Neutrophil (primary cell): Measurements from ENCODE around the gene MAPK13.

Experiments used
- H3K27ac ChIP-seq: fragments of 200-600 bp; sonication (generic); 2 replicates; pipeline ENCODE4 v1.5.1; 2016; ENCODE audit warnings: mild to moderate bottlenecking, moderate library complexity
- H3K27me3 ChIP-seq: fragments of 200-600 bp; sonication (generic); 2 replicates; pipeline ENCODE4 v1.6.0; 2016; ENCODE audit warnings: mild to moderate bottlenecking
- H3K36me3 ChIP-seq: fragments of 200-600 bp; sonication (generic); 2 replicates; pipeline ENCODE4 v1.5.1; 2017
- H3K4me1 ChIP-seq, 2 experiments: fragments of 200-600 bp in 1 of 2; sonication (generic) in 1 of 2; 1 replicate in 1 of 2; 2 replicates in 1 of 2; pipeline versions ENCODE4 v1.5.1 to v1.6.1; 2013 to 2016; ENCODE audit warnings: low read depth in 1 of 2, low read length in 1 of 2, mild to moderate bottlenecking in 1 of 2, moderate library complexity in 1 of 2; ENCODE audit not compliant: control insufficient read depth in 1 of 2, insufficient read depth in 1 of 2
- H3K4me3 ChIP-seq, 2 experiments: fragments of 200-600 bp in 1 of 2; sonication (generic) in 1 of 2; 1 replicate in 1 of 2; 2 replicates in 1 of 2; pipeline ENCODE4 v1.5.1; 2013 to 2016; ENCODE audit warnings: low read depth in 1 of 2, low read length in 1 of 2, mild to moderate bottlenecking in 1 of 2, moderate library complexity in 1 of 2
- H3K9me3 ChIP-seq: fragments of 200-600 bp; sonication (generic); 2 replicates; pipeline ENCODE4 v1.5.1; 2016
- TF ChIP-seq, protein P1 (sequence below): fragments of 200-600 bp; sonication (generic); IDR thresholded peaks from 2 replicates; pipeline ENCODE4 v1.5.1; 2016; ENCODE audit warnings: antibody characterized with exemption

MAPK13 gene

GRCh38 chr6:36154286-36154685, 24.0 kb downstream of the MAPK13 start:
- Histone ChIP-seq H3K4me3 (no peak overlapping the region), H3K9me3 (no peaks in the 10 kb centered on the region), H3K4me1 (peaks cover 10 to 16% of the 10 kb centered on the region in 2 experiments), H3K36me3 (no peaks in the 10 kb centered on the region), H3K27ac (no peak overlapping the region), H3K27me3 (no peaks in the 10 kb centered on the region)
- TF ChIP-seq, protein P1, sequence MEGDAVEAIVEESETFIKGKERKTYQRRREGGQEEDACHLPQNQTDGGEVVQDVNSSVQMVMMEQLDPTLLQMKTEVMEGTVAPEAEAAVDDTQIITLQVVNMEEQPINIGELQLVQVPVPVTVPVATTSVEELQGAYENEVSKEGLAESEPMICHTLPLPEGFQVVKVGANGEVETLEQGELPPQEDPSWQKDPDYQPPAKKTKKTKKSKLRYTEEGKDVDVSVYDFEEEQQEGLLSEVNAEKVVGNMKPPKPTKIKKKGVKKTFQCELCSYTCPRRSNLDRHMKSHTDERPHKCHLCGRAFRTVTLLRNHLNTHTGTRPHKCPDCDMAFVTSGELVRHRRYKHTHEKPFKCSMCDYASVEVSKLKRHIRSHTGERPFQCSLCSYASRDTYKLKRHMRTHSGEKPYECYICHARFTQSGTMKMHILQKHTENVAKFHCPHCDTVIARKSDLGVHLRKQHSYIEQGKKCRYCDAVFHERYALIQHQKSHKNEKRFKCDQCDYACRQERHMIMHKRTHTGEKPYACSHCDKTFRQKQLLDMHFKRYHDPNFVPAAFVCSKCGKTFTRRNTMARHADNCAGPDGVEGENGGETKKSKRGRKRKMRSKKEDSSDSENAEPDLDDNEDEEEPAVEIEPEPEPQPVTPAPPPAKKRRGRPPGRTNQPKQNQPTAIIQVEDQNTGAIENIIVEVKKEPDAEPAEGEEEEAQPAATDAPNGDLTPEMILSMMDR, result no peak

- Histone ChIP-seq H3K27ac (no peak overlapping the region), H3K4me3 (no peak overlapping the region), H3K36me3 (no peaks in the 10 kb centered on the region), H3K27me3 (no peaks in the 10 kb centered on the region), H3K4me1 (peaks cover 6 to 11% of the 10 kb centered on the region in 2 experiments), H3K9me3 (no peaks in the 10 kb centered on the region)
- TF ChIP-seq, protein P1, result no peak
Observed at GRCh38 chr6:36155662-36156061, 25.3 kb downstream of the MAPK13 start.

DNA sequence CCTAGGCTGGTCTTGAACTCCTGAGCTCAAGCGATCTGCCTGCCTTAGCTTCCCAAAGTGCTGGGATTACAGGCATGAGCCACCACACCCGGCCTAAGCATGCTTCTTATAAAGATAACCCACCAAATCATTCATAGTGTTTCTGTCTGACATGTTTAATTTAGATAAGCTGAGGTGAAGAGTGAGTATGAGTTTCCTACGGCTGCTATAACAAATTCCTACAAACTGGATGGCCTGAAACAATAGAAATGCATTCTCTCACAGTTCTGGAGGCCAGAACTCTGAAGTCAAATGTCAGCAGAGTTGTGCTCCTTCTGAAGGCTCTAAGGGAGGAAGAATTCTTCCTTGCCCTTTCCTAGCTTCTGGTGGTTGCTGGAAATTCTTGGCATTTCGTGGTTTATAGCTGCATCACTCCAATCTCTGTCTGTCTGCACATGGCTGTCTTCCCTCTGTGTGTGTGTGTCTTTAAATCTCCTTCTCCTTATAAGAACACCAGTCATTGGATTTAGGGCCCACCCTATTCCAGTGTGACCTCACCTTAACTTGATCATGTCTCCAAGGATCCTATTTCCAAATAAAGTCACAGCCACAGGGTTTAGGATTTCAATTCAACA, 29.9 kb downstream of the MAPK13 start:
- no peaks in the 10 kb centered on the region for H3K27me3 ChIP-seq
- no peaks in the 10 kb centered on the region for H3K9me3 ChIP-seq
- H3K4me1 ChIP-seq, result peaks cover 6 to 11% of the 10 kb centered on the region in 2 experiments
- H3K27ac ChIP-seq, result no peak overlapping the region
- no peak overlapping the region for H3K4me3 ChIP-seq
- H3K36me3 ChIP-seq, result no peaks in the 10 kb centered on the region
- TF ChIP-seq, protein P1, result no peak

- H3K27ac ChIP-seq, result no peak overlapping the region
Observed at GRCh38 chr6:36169023-36170007, 39.0 kb downstream of the MAPK13 start.

DNA sequence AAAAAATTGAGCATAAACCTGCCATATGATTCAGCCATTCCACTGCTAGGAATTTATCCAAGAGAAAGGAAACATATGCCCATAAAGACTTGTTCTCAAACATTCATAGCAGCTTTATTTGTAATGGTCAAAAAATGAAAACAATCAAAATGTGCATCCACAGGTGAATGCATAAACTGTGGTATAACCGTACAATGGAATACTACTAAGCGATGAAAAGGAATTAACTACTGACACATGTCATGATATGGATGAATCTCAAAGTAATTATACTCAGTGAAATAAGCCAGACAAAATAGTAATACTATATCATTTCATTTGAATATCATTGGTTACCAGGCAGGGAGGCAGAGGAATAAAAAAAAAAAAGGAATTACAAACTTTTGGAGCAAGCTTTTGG, 40.4 kb downstream of the MAPK13 start:
- TF ChIP-seq, protein P1, result no peak
- no peaks in the 10 kb centered on the region for H3K27me3 ChIP-seq

More at GRCh38 chr6:36169023-36170007, 39.0 kb downstream of the MAPK13 start:
- Histone ChIP-seq H3K36me3 (no peaks in the 10 kb centered on the region), H3K4me3 (no peak overlapping the region), H3K4me1 (no peaks in the 10 kb centered on the region), H3K9me3 (no peaks in the 10 kb centered on the region), H3K27me3 (no peaks in the 10 kb centered on the region)
- TF ChIP-seq, protein P1, result no peak

More for the DNA sequence above, 40.4 kb downstream of the MAPK13 start:
- Histone ChIP-seq H3K9me3 (no peaks in the 10 kb centered on the region), H3K4me1 (no peaks in the 10 kb centered on the region), H3K36me3 (no peaks in the 10 kb centered on the region), H3K4me3 (no peak overlapping the region), H3K27ac (no peak overlapping the region)
